Testis (tissue), 2 donors: ENCODE measurements around the gene TBC1D22A.
"Not testable (repeated sequence)": the region's sequence is repeated elsewhere in the genome, so short reads cannot be mapped to it uniquely, and the experiment has no call there.

ENCODE experiments used
- CTCF ChIP-seq, 3 experiments: fragments of 450-650 bp in 2 of 3; fragments of 200-600 bp in 1 of 3; sonication (generic) in 1 of 3; IDR thresholded peaks; one replicate each; pipeline ENCODE4 v1.5.1; 2016 to 2019; ENCODE audit warnings: antibody characterized with exemption in 3 of 3, mild to moderate bottlenecking in 2 of 3, moderate library complexity in 1 of 3
- POLR2A ChIP-seq: fragments of 450-650 bp; IDR thresholded peaks from one replicate; pipeline ENCODE4 v1.6.1; 2017; ENCODE audit warnings: antibody characterized with exemption, mild to moderate bottlenecking, moderate library complexity

DNA sequence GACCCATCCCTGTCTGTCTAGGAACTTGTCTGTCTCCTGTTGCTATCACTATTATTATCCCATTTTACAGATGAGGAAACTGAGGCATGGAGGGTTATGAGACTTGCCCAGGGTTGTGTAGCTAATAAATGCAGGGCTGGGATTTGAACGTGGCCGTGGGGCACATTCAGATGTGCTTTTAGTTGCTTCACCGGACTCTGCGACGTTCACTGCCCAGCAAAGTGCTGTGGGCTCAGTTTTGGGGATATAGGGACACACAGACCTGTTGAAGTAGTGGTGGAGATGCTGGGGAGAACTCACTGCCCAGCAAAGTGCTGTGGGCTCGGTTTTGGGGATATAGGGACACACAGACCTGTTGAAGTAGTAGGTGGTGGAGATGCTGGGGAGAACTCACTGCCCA lies 405.5 kb downstream of the TBC1D22A start:
- not testable (repeated sequence) for TF ChIP-seq CTCF (IDR thresholded peaks at IDR 0.05); POLR2A
